HS-5 (cell line): ENCODE results near the gene SMYD3.
"Not testable (repeated sequence)": the region's sequence is repeated elsewhere in the genome, so short reads cannot be mapped to it uniquely, and the experiment has no call there.

Experiments
- DNase-seq: peaks from one replicate; pipeline ENCODE4 v3.0.0-alpha.2; 2012; ENCODE audit warnings: low read depth

Gene SMYD3

DNA sequence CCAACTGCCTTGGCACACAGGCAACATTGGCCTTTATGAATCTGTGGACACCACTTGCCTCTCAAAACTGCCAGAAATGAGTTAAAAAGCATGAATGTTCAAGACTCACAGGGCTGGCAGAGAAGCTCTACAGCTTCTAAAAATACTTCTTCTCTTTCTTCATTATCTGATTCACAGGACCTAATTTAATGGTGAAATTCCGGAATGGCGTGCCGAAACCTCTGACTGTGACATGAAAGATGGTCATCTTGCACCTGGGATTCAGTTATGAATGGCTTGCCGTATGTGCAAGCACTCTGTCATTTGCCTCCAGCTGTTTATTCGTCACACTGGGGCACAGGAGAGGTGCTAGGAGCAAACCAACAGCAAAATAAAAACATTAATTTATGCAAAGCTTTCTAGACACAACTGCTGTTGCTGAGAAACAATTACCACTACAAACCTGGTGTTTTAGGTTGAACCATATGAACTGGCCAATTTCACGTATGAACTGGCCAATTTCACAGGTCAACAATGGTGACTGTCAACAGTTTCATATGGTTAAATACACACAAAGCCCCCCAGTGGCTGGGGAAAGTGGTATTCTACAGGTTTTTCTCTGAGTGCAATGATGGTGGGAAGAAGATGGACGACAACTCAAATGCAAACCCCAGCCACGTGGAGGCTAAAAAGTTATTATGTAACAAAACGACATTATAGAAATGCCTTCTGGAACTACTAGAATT, 704.0 kb downstream of the SMYD3 start:
- DNase-seq: no peak

DNA sequence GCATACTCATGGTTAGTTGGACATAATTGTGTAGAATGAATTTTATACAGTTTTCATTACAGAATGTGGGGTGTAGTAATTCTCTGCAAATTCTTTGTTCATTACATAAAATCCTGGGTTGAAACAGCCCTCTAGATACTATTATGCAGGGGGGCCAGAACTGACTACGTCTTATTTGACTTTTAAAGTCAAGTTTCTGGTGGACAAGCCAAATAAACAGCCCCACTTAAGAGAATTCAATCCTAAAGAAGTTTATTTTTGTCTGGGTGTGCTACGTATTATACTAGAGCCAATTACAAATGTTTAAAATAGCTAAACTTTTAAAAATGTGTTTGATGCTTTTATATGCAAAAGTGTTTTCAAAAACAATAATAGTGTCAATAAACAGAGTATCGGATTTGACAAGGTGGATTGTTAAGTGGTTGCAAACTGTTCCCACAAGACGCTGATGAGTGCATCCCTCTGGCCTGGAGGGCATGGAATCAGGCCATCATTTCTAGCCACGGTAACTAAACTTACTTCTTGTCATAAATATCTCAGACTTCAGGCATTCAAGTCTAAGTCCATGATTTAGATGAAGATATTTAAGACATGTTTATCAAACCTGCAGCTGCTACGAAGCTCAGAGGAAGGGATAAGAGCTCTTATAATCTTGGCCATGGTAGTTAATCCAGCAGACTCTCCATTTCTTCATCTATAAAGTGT, 706.0 kb downstream of the SMYD3 start:
- no peak for DNase-seq

DNA sequence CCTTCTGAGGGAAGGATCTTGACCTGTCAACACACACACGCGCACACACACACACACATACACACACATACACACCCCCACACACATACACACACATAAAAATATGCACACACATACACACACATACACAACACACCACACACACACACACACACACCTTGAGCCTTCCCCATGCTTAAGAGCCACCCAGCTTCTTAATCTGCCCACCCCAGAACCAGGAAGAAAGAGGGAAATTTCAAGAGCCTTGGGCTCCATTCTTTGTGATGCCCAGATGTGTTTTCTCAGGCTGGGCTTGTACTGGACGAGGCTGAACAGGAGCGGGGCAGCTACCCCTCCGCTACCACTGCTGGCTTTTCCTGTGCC, 708.7 kb downstream of the SMYD3 start:
- DNase-seq: no peak

DNA sequence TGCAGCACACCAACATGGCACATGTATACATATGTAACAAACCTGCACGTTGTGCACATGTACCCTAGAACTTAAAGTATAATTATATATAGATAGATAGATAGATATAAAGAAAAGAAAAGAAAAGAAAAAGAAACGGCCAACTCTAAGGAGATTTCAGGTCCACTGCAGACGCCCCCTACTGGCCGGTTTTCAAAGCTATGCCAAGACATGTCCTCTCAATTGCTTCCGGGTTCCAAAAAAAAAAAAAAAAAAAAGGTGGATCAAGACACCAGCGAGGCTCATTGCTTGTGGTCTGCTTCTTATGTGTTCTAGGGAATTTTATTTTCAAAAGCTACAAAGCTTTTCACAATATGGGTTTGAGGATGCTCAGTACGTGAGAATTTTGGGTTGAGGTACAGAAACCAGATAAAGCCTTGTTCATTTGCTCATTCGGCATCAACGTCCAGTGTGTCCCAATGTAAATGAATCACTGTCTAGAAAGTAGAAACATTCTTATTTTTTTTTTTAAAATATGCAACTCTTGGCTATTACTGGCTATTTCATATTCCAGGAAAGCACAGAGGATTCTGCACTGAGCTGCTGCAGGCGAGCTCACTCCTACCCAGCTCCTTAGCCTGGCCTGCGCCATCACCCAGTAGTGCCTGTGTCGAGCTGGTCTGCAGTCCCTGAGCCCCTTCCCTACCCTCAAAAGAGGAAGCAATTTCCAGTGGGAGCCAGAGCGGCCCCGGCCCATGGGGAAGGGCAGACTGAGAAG, 709.3 kb downstream of the SMYD3 start:
- no peak for DNase-seq

DNA sequence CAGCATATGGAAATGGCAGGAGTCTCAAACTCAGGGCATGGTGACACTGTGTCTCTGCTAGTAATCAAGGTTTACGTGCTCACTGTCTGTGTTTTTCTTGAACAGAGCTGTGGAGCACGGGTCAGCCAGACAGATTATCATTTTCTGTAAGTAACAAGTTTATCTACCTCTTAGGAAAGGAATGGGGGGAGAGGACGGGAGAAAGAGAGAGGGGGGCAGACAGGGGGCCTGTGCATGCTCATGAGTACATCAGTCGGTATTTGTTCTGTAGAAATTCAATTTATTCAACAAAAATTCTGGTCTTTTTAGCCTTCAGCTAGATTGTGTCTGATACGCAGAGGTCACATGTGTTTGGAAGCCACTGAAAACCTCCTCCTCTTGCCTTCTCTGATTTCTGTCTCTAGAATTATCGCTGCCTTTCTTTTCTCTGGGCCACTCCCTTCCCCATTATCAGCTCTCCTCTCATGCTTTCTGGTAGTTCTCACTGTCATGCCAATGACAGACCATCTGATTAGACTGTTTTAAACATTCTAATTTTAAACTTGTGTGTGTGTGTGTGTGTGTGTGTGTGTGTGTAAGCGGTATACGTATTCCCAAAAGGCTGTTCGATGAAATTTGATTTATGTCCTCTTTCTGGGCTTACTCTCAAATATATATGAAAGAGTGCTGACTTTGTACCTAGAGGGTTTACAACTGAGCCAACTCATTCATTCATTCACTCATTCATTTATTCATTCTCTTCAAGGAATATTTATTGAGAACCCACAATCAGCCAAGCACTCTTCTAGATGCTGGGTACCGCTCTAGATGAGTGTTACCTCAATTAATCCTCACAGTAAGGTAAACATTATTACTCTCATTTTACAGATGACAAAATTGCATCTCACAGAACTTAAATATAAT, 715.4 kb downstream of the SMYD3 start:
- DNase-seq: no peak

DNA sequence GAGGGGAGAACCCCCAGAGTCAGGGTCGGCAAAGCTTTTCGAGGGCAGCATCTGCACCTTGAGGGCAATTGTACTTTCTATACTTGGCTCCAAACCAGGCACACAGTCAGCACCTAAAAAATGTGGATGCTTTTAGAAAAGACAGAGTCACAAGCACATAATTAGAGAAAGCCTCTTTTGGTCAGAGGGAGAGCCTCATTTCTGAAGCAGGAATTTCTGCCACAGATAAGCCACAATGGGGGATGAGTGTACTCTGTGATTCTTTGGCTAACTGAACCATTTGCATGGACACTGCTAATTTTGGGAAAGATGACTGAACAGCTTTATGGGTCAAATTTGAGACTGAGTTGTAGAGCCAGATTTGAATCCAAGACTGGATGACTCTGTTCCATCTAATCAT, 716.6 kb downstream of the SMYD3 start:
- peak; percentile 46 for DNase-seq

DNA sequence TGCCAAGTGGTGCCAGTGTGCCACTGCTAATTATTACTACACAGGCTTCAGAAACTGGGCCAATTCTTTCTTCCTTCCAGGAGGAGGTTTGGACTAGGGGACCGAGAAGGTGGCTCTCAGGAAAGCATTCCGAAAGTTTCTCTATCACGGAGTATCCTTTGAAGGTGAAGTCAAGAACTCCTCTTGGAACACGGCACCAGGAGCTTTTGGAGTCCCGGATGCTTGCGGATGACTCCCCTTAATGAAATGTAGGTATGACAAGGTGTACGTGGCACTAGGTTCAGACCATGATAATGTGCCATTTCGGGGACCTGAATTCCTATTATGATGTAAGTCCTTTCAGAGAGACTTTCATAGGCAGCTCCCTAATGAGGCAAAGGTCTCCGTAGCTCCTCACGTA, 718.2 kb downstream of the SMYD3 start:
- DNase-seq: no peak

DNA sequence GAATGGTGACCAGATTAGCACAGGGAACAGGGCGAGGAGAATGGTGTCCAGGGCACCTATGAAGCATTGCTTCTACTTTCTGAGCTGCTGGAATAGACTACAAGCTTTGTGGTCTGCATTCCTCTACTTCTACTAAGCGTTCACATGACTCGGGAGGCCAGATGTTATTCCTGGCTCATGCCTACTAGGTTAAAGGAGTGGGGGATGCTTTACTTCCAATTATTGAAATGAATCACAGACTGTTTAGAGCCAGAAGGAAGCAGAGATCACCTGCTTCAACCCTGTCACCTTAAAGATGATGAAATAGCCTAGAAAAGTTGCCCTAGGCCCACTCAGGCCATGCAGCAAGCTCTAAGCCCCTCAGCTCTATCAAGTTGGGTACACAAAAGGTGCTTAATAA, 718.8 kb downstream of the SMYD3 start:
- peak; percentile 88 for DNase-seq

DNA sequence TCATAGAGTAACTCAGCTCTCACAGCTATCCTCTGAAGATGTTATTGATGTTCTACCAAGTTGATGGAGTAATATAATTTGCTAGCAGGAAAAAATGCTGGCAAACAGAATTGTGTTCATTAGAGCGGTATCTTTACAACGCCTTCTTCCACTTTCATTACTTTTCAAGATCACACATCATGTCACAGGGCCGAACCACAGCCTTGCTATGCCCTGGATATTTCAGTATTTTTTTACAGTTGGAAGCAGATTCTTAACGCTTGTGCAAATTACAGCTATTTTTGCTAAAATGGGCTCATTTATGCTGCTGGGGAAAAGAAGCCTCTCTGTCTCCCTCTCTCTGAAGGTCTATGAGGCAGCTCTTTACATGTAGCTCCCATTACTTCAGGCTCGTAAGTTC, 720.1 kb downstream of the SMYD3 start:
- DNase-seq: no peak

DNA sequence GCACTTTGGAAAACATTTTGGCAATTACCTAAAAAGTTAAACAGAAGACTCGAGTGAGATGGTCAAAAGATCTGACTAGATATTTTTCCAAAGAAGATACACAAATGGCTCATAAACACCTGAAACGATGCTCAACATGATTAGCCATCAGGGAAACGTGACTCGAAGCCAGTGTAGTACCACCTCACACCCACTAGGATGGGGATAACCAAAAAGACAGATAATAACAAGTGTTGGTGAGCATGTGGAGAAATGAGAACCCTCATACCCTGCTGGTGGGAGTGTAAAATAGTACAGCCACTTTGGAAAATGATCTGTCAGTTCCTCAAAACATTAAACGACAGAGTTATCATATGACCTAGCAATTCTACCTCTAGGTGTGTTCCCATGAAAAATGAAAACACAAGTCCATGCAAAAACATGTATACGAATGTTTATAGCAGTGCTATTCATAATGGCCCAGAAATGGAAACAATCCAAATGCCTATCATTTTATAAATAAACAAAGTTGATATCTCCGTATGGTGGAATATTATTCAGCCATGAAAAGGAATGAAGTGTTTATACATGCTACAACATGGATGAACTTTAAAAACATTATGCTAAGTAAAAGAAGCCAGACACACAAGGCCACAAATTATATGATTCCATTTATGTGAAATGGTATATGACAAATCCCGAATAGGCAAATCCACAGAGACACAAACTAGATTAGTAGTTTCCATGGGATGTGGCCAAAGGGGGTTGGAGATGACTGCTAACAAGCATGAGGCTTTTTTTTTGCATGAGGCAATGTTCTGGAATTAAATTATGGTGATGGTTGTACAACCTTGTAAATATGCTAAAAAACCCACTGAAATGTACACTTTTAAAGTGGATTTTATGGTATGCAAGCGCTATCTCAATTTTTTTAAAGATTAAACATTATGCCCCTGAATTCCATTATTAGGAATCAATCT, 727.0 kb downstream of the SMYD3 start:
- no peak for DNase-seq

DNA sequence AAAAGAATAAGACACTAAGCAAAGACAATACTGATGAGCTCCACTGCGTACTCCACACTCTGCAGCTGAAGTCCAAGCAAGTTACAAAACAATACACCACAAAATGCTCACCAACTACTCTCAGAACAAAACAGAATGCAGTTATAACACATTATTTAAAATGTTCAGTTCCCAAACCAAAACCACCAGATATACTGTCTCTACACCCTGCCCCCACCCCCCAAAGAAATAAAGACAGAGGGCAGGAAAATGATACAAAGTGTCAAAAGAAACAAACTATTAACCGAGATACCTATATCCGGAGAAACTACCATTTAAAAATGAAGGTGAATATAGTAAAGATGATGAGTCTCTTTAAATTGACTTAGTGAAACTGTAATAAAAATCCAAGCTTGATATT, 729.3 kb downstream of the SMYD3 start:
- no peak for DNase-seq

DNA sequence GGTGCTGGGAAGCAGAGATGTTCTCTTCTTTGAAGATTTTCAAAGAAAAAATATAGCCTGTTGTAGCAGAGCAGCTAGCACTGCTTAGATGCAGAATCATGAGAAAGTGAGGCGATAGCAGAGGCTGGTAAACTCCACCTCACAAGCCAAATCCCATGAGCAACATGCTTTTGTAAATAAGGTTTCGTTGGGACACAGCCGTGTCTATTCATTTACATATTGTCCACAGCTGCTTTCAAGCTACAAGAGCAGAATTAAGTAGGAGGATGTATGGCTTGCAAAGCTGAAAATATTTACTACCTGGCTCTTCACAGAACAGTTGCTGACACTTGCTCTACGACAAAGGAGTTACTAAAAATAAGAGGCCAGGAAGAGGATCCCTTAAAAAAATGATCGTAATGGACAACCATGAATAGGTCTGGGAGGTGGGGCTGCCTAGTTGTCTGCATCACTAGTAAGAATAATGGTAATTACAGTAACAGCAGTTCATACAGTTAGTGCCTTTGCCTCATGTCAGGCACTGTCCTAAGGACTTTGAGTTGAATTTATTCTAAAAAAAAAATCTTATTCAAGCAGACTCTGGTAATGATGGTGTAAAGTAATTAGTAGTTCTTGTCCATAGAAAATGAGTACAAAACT, 730.3 kb downstream of the SMYD3 start:
- no peak for DNase-seq

DNA sequence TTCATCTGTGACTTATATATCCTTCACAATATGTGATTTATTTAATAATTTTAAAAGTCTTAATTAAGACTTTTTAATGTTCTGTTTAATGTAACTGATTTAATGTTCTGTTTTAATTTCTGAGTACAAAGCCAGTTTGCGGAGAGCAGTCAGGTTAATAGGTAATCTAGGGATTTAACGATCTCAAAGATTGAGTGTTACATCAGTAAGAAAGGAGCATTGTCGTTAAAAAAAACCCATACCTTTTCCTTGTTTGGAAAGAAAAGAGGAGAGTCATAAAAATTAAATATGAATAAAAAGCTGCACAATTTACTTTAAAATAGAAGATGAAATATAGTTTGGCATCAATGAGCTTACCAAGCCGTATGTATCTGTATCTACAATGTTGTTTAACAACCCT, 730.9 kb downstream of the SMYD3 start:
- no peak for DNase-seq

DNA sequence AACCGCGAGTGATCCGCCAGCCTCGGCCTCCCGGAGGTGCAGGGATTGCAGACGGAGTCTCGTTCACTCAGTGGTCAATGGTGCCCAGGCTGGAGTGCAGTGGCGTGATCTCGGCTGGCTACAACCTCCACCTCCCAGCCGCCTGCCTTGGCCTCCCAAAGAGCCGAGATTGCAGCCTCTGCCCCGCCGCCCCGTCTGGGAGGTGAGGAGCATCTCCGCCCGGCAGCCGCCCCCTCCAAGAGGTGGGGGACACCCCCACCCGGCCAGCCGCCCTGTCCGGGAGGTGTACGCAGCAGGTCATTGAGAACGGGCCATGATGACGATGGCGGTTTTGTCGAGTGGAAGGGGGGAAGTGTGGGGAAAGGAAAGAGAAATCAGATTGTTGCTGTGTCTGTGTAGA, 732.1 kb downstream of the SMYD3 start:
- not testable (repeated sequence) for DNase-seq

DNA sequence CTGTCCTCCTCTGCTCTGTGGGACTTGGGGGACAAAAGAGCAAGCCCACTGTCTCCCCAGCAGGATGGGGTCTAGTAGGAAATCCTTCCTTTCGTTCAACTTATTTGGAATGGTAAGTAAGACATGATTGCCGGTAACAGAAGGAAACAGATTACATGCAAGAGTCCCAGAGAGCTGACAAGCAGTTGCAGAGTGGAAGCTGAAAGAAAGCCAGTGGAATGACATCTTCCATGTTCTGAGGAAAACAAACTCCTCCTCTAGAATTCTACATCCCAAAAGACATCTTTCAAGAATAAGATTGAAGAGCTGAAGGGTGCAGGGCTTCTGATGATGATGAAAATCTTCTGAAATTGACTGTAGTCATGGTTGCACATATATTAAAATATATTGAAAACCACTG, 732.9 kb downstream of the SMYD3 start:
- DNase-seq: no peak

DNA sequence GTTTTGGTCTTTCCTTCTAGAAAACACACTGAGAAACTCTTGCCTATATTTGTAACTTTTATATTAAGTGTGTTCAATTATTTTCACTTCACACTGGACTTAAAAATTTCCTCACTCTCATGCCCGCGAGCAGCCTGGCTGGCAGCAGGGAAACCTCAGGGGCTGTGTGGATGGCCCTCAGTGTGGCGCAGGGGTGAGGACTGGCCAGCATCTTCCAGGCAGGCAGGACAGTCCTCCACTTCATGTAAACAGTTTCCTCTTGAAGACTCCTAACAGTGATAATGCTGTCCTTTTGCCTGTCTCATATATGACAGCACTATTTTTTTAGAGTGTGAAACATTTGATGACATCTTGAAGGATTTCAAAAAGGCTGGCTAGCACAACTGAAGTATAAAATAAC, 733.7 kb downstream of the SMYD3 start:
- no peak for DNase-seq

DNA sequence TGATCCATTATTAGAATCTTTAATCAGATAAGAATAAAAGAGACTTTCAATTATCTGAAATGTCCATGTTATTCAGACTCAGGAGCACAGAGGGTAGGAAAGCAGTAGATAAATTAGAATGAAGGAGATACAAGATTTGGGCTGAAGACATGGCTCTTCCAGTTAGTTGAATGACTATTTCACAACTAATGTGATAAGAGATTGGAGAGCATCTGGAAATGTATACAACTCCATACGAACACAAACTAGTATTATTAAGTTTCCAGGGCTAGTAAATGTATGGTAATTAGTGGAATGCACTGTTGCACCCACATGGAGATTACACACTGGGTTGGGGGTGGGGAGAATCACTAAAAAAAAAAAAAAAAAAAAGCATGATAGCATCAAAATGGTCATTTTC, 734.3 kb downstream of the SMYD3 start:
- no peak for DNase-seq

DNA sequence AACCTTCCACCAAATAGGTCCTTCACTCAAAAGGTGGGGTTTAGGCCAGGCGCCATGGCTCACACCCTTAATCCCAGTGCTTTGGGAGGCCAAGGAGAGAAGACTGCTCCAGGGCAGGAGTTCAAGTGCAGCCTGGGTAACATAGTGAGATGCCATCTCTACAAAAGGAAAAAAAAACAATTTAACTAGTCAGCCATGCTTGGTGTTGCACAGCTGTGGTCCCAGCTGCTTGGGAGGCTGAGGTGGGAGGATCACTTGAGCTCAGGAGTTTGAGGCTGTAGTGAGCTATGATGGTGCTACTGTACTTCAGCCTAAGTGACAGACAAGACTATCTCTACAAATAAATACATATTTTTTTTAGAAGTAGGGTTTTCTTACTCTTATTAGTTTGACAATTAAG, 734.8 kb downstream of the SMYD3 start:
- DNase-seq: no peak

DNA sequence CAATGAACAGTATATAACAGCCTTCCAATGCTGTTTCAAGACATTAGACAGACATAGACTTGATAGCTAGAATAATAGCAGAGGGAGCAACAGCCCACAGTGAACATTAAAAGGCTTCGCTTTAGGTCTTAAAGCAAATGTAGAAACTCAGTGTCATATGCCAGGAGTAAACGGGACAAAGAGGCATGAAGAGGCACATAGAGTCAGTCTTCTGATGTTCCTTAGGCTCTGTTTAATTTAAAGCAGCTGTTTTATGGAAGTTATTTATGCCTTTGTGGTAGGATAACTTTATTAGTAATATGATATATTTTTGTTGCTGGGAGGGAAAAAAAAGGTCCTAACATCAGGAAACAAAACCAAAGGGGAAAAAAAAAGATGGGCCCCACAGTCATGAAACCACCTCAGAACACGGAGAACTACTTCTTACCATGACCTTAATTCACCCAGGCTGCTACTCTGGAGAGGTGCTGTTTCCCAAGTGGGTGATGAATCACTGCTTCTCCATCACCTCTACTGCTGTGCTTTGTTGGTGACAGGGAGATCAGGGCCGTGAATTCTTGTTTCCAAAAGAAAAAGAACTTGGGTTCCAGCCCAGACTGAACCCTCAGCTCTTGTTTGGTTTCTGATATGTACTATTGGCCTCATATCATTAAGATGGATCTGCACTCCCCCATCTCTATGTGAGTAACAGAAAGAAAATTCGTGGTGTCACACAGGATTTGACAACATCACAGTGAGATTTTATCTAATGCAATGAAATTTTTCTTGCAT, 735.4 kb downstream of the SMYD3 start:
- DNase-seq: peak; percentile 64

DNA sequence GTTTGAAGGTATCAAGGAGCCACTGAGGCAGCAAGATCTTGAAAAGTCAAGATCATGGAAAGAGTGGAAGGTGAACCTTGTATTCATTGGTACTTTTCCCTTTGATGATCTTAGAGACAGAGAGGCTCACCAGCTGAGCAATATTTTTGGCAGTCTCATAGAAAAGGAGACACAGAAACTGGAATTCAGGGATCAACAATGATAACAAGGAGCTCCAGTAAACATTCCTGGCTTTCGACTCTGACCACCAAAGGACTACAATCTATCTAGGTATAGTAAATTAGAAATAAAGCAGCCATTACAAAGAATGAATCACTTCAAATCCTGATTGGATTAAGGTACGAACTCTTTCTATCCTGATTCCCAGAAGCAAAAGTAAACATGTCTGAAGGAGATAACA, 736.9 kb downstream of the SMYD3 start:
- DNase-seq: no peak
